ENCODE data around the gene ASF1B. TPM values are rescaled to one million over a fixed set of nuclear protein-coding genes. Genes with fewer than 3 reads are reported as not detected.
A peak's percentile ranks its signal among the peaks of the same experiment; 100 is the strongest.

Gene ASF1B
- total RNA-seq, 2 experiments from 2014 or later, result 143 to 202 TPM

GRCh38 chr19:14090509-14091080 is 45.8 kb downstream of the ASF1B start, which contains the start of gene SAMD1:
SAMD1 (minus strand) TSS chr19:14090751.
- peaks cover 15% of the 10 kb centered on the region; the same call in 1 of the 2 replicates for H3K79me2 ChIP-seq (ENCODE audit: insufficient read depth, low read depth, low read length)
- H3K36me3 ChIP-seq (ENCODE audit: insufficient read depth, low read length), result peaks cover 40% of the 10 kb centered on the region
- BruUV-seq (replicated peaks), result no TSS peak
- POLR2A ChIA-PET, result no interaction called here
- H3K27ac ChIP-seq (ENCODE audit: low read depth, low read length, poor library complexity, severe bottlenecking), result peak within 1 kb of the TSS; percentile 89
- CTCF ChIA-PET (ENCODE audit: unreplicated experiment), result no interaction called here
- intact Hi-C loops (cut with micrococcal nuclease; ENCODE audit: unreplicated experiment), result loop anchor here (1.0 kb wide), 1 partner anchor 46 kb away; the partner anchor contains the start of gene ASF1B
- H3K9me3 ChIP-seq (ENCODE audit: low read length), result peaks cover 9% of the 10 kb centered on the region
- H4K20me1 ChIP-seq (ENCODE audit: insufficient read depth, low read length), result peaks cover 9% of the 10 kb centered on the region; the same call in 1 of the 2 replicates
- H3K4me3 ChIP-seq (ENCODE audit: low read depth, low read length, poor library complexity, severe bottlenecking), result peak within 1 kb of the TSS; percentile 87
- H3K4me1 ChIP-seq (ENCODE audit: insufficient read depth, low read length, poor library complexity, severe bottlenecking), result peaks cover 21% of the 10 kb centered on the region
- peak within 1 kb of the TSS; percentile 65 for H2AFZ ChIP-seq (ENCODE audit: low read length)
- H3K9me2 ChIP-seq (ENCODE audit: insufficient read depth, low read length), result no peaks in the 10 kb centered on the region
- TF ChIP-seq EZH2phosphoT487 (IDR thresholded peaks at IDR 0.05; ENCODE audit: borderline replicate concordance, low read depth, low read length), result no peak
- TF ChIP-seq, protein P1, sequence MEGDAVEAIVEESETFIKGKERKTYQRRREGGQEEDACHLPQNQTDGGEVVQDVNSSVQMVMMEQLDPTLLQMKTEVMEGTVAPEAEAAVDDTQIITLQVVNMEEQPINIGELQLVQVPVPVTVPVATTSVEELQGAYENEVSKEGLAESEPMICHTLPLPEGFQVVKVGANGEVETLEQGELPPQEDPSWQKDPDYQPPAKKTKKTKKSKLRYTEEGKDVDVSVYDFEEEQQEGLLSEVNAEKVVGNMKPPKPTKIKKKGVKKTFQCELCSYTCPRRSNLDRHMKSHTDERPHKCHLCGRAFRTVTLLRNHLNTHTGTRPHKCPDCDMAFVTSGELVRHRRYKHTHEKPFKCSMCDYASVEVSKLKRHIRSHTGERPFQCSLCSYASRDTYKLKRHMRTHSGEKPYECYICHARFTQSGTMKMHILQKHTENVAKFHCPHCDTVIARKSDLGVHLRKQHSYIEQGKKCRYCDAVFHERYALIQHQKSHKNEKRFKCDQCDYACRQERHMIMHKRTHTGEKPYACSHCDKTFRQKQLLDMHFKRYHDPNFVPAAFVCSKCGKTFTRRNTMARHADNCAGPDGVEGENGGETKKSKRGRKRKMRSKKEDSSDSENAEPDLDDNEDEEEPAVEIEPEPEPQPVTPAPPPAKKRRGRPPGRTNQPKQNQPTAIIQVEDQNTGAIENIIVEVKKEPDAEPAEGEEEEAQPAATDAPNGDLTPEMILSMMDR (conservative IDR thresholded peaks at IDR 0.05; ENCODE audit: low read length), result 0 out of 2 replicates have a peak, but pooled peaks have one; percentile 17
- peak within 1 kb of the TSS; percentile 84 for H3K4me2 ChIP-seq (ENCODE audit: low read length)
- peak; percentile 94 for DNase-seq (ENCODE audit: low spot score)

- intact Hi-C loops (cut with micrococcal nuclease; ENCODE audit: unreplicated experiment), result loop anchor here (1.0 kb wide), 1 partner anchor 17 kb away; no protein-coding TSS in a partner anchor
- H4K20me1 ChIP-seq (ENCODE audit: insufficient read depth, low read length), result peaks cover 9% of the 10 kb centered on the region; the same call in 1 of the 2 replicates
- POLR2A ChIA-PET, result no interaction called here
- CTCF ChIA-PET (ENCODE audit: unreplicated experiment), result no interaction called here
- H3K4me1 ChIP-seq (ENCODE audit: insufficient read depth, low read length, poor library complexity, severe bottlenecking), result peaks cover 21% of the 10 kb centered on the region
- H3K27ac ChIP-seq (ENCODE audit: low read depth, low read length, poor library complexity, severe bottlenecking), result peak overlapping the region; percentile 89
- H3K4me2 ChIP-seq (ENCODE audit: low read length), result peak overlapping the region; percentile 82
- no peaks in the 10 kb centered on the region for H3K9me2 ChIP-seq (ENCODE audit: insufficient read depth, low read length)
- TF ChIP-seq EZH2phosphoT487 (IDR thresholded peaks at IDR 0.05; ENCODE audit: borderline replicate concordance, low read depth, low read length), result no peak
- TF ChIP-seq, protein P1 (conservative IDR thresholded peaks at IDR 0.05; ENCODE audit: low read length), result peak; percentile 52
- peak; percentile 81 for DNase-seq (ENCODE audit: low spot score)
- H3K79me2 ChIP-seq (ENCODE audit: insufficient read depth, low read depth, low read length), result peaks cover 15% of the 10 kb centered on the region; the same call in 1 of the 2 replicates
- H3K36me3 ChIP-seq (ENCODE audit: insufficient read depth, low read length), result peaks cover 46% of the 10 kb centered on the region
- no TSS peak for BruUV-seq (replicated peaks)
- peaks cover 9% of the 10 kb centered on the region for H3K9me3 ChIP-seq (ENCODE audit: low read length)
- H3K4me3 ChIP-seq (ENCODE audit: low read depth, low read length, poor library complexity, severe bottlenecking), result peak overlapping the region; percentile 87
- H2AFZ ChIP-seq (ENCODE audit: low read length), result no peak overlapping the region
Measured at GRCh38 chr19:14089662-14090508, 46.5 kb downstream of the ASF1B start.
